HCT116 (cell line): Measurements from ENCODE around the gene LDHA.

Experiments
- CTCF ChIP-seq, 3 experiments: fragments of 200-600 bp in 1 of 3; sonication (generic) in 1 of 3; IDR thresholded peaks in 2 of 3; conservative IDR thresholded peaks in 1 of 3; 2 replicates each; pipeline ENCODE4 v1.5.1; 2012 to 2017; ENCODE audit warnings: low read depth in 2 of 3, low read length in 2 of 3, antibody characterized with exemption in 1 of 3, borderline replicate concordance in 1 of 3, control low read depth in 1 of 3, mild to moderate bottlenecking in 1 of 3, mixed read lengths in 1 of 3, mixed run types in 1 of 3, moderate library complexity in 1 of 3; ENCODE audit not compliant: insufficient read depth in 1 of 3
- EZH2 ChIP-seq: fragments of 200-600 bp; sonication (generic); IDR thresholded peaks from 2 replicates; pipeline ENCODE4 v1.6.1; 2017; ENCODE audit warnings: antibody characterized with exemption, mixed run types
- POLR2A ChIP-seq: IDR thresholded peaks from 2 replicates; pipeline ENCODE4 v1.7.0; 2011; ENCODE audit warnings: borderline replicate concordance; ENCODE audit not compliant: insufficient read depth, insufficient read length; ENCODE audit errors: extremely low read depth
- POLR2AphosphoS5 ChIP-seq: IDR thresholded peaks from 2 replicates; pipeline ENCODE4 v1.6.1; 2011; ENCODE audit warnings: mild to moderate bottlenecking, low read depth, low read length, moderate library complexity
- RAD21 ChIP-seq: IDR thresholded peaks from 2 replicates; pipeline ENCODE4 v1.6.1; 2012; ENCODE audit warnings: low read depth, mild to moderate bottlenecking
- YY1 ChIP-seq: IDR thresholded peaks from 2 replicates; pipeline ENCODE4 v1.6.1; 2011; ENCODE audit warnings: low read length, low read depth, moderate library complexity, mild to moderate bottlenecking; ENCODE audit not compliant: insufficient replicate concordance; ENCODE audit errors: extremely low read depth

- no peak for TF ChIP-seq YY1
- no peak for TF ChIP-seq RAD21
- no peak for TF ChIP-seq EZH2
- no peak for TF ChIP-seq POLR2AphosphoS5
- TF ChIP-seq CTCF (IDR thresholded peaks at IDR 0.05 in 2 of 3, conservative IDR thresholded peaks at IDR 0.05 in 1 of 3; ENCODE audit: borderline replicate concordance in 1 of 3, insufficient read depth in 1 of 3, low read depth in 2 of 3, low read length in 2 of 3), result no peak
- TF ChIP-seq POLR2A, result no peak
Observed at GRCh38 chr11:18374956-18375355, 19.4 kb upstream of the LDHA start.
